GM12891 (cell line): ENCODE data around the gene FAM135A.

Experiments used
- POLR2A ChIP-seq: IDR thresholded peaks from 2 replicates; pipeline ENCODE4 v1.6.1; 2011; ENCODE audit warnings: low read depth, low read length, control low read depth
- POLR2AphosphoS5 ChIP-seq: IDR thresholded peaks from 2 replicates; pipeline ENCODE4 v1.6.1; 2011; ENCODE audit warnings: low read depth, low read length, control low read depth
- SPI1 ChIP-seq: IDR thresholded peaks from 2 replicates; pipeline ENCODE4 v1.6.1; 2011; ENCODE audit warnings: low read depth, low read length, control low read depth
- TAF1 ChIP-seq: IDR thresholded peaks from 2 replicates; pipeline ENCODE4 v1.6.1; 2011; ENCODE audit warnings: low read depth, low read length, control low read depth

DNA sequence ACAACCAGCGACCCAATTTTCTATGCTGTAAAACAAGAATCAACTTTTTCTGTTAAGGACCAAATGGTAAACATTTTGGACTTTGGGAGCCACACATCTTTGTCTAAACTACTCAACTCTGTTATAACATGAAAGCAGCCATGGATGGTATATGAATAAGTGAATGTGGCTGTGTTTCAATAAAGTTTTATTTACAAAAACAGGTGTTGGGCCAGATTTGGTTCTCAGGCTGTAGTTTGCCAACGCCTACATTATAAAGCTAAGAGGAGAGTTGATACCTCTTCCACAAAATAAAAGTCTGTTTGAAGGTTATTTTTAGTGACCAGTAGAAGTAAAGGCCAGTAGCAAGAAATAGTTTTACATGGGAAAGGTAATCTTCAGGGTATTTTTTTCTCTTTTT lies 93.0 kb downstream of the FAM135A start:
- TF ChIP-seq TAF1 (no peak), POLR2A (no peak), POLR2AphosphoS5 (no peak), SPI1 (no peak)
